HG03097 (cell line): ENCODE results near the gene METRN.
"Not testable (repeated sequence)": the region's sequence is repeated elsewhere in the genome, so short reads cannot be mapped to it uniquely, and the experiment has no call there.

Experiments used
- ATAC-seq: cut with Tn5 transposase; IDR thresholded peaks from one replicate; pipeline ENCODE4 v1.9.1; 2021; ENCODE audit not compliant: unreplicated experiment, low FRiP score

The METRN gene

DNA sequence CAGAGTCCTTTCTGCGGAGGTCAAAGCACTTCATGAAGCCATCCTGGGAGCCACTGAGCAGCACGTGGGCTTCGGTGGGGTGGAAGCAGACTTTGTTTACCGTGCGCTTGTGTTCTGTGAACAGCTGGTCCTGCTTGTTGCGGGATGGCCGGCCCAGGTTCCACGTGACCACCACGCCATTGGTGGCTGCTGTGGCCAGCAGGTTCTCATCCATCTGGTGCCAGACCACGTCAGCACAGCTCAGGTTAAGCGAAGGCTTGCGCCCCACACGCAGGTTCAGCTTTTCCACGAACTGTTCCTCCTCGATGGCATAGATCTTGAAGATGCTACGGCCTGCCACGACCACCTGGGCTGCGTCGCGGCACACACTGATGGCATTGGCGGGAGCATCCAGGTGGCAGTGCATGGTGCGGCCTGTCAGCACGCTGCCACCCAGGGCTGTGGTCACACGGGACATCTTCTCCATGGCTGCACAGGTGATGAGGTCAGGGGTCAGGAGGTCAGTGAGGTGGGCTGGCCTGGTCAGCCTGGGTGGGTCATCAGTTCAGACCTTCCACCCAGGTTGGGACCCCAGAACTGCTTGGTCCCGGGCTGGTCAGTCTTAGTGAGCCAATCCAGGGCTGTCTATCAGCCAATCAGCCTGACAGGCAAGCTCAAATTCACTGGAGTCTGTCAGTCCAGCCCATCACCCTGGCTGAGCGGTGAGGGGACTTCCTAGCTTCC lies 25.6 kb upstream of the METRN start:
- no peak for ATAC-seq

GRCh38 chr16:691242-691641 lies 23.7 kb upstream of the METRN start:
- not testable (repeated sequence) for ATAC-seq

DNA sequence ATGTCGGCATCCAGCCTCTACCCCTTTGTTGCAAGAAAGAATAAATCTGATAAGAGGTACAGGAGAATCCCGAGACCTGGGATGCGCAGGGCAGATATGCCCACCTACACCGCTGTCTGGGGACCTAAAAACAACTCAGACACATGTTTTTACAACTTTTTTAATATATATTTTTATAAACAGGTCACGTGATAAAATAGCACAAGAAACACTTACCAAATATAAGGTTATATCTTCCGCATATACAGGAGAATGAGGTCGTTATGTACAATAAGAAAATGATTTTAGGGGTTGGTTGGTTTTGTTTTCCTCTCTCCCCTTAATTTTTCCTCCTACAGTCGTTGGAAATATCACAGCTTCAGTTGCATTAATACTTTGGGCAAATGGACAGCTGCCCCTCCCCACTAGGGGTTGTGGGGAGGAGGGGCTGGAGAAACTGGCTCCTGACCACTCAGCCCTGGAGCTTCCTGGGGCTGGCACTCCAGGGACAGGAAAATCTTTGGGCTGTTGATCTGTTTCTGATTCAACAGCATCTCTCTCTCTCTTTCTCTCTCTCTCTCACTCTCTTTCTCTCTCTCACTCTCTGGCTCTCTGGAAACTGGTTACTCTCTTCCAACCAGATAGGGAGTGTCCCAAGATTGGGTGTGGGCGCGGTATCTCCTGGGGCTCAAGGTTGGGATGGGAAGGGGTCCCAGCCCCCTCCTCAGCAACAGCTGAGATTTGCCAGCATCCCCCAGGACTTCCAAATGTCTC lies 22.4 kb upstream of the METRN start:
- ATAC-seq: no peak

GRCh38 chr16:693364-693763 lies 21.6 kb upstream of the METRN start:
- ATAC-seq: no peak

- no peak for ATAC-seq
These were observed 21.2 kb upstream of the METRN start for GRCh38 chr16:693766-694165.

- no peak for ATAC-seq
These were observed 20.6 kb upstream of the METRN start for GRCh38 chr16:694187-694862.

DNA sequence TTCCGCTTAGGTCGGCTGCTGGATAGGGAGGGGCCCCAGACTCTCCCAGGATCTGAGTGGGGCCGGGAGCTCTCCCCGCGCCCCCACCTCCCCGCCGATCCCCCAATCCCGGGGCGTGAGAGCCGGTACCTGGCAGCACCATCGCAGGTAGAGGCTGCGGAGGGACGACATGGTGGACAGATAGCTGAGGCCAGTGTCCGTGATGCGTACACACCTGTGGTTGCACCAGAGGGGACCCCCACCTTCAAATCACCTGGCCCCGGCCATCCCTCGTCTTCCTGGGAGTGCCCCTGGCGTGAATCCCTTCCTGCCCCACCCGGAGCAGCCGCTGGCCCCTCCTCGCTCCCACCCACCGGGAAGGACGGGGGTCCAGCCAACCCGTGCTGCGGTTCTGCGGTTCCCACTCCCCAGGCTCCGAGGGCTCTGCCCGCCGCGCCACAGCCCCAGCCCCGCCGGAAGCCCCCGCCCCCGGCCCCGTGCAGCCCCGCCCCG lies 20.0 kb upstream of the METRN start:
- ATAC-seq: no peak

GRCh38 chr16:695355-696089 lies 19.4 kb upstream of the METRN start:
- ATAC-seq: no peak

- no peak for ATAC-seq
These were observed 15.8 kb upstream of the METRN start for GRCh38 chr16:698911-699671.

- ATAC-seq: no peak
These were observed 14.0 kb upstream of the METRN start for GRCh38 chr16:700684-701584.

GRCh38 chr16:702341-702740 lies 12.6 kb upstream of the METRN start:
- no peak for ATAC-seq

DNA sequence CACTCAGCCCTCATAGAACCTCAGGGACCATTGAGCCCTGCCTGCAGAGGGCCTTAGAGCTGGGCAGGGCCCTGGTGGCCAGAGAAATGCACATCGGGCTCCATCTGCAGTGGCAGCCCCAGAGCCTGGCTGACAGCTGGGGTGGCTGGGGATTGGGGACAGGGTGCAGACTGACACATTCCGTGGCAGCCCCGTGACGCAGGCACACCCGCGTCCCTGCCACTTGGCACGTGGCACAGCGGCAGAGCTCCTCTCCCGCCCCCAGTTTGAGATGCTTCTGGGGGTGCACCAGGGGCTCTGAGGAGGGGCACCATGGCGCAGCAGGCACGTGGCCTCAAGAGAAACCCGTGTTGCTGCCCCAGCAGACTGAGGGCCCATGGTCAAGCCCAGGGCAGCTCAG lies 11.5 kb upstream of the METRN start:
- no peak for ATAC-seq

DNA sequence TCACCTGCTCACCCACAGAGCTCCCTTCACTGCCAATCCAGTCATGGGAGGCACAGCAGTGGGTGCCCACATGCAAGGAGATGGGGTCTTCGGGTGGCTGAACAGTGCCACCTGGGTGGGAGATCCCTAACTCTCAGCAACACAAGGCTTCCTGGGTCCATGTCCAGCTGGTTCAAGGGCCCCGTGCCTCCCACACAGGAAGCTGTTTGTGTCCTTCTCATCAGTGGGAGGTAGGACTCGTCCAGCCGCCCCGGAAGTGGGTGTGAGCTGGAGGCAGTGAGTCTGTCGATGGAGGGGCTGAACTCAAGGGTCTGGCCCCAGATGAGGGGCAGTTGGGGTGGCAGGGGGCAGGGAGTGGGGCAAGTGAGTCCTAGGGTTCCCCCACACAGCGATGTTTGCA lies 10.9 kb upstream of the METRN start:
- ATAC-seq: no peak

GRCh38 chr16:704552-705380 lies 10.2 kb upstream of the METRN start:
- no peak for ATAC-seq

- no peak for ATAC-seq
These were observed 9.3 kb upstream of the METRN start, which contains the start of gene FBXL16 for GRCh38 chr16:705431-706188. Gene FBXL16, minus strand, starts transcription at chr16:705801. Its CDS starts 8,396 bp downstream, at chr16:697405.

- no peak for ATAC-seq
These were observed 8.5 kb upstream of the METRN start for GRCh38 chr16:706189-707061.
